Activated CD8-positive, alpha-beta memory T cell treated with anti-CD3 and anti-CD28 coated beads for 36 hours (primary cell): ENCODE data around the gene PDGFB. TPM values are rescaled to one million over a fixed set of nuclear protein-coding genes. Genes with fewer than 3 reads are reported as not detected.

Experiments used
- CTCF ChIA-PET: fragments of 350-600 bp; sonication (Branson Sonifier 250); formaldehyde crosslinking; loops from one replicate; lab custom pipeline; 2021; ENCODE audit warnings: antibody characterized with exemption; lab: Charles Lee
- POLR2A ChIA-PET: fragments of 350-600 bp; sonication (Branson Sonifier 250); formaldehyde crosslinking; loops from one replicate; lab custom pipeline; 2021; ENCODE audit warnings: antibody characterized with exemption; lab: Charles Lee
- total RNA-seq, 2 experiments: library from RNA; stranded (reverse); gene quantifications; one replicate each; pipeline ENCODE4 v1.2.3, GENCODE V29; 2021

The PDGFB gene
- total RNA-seq, 2 experiments from 2014 or later, result 0.78 to 1.2 TPM

DNA sequence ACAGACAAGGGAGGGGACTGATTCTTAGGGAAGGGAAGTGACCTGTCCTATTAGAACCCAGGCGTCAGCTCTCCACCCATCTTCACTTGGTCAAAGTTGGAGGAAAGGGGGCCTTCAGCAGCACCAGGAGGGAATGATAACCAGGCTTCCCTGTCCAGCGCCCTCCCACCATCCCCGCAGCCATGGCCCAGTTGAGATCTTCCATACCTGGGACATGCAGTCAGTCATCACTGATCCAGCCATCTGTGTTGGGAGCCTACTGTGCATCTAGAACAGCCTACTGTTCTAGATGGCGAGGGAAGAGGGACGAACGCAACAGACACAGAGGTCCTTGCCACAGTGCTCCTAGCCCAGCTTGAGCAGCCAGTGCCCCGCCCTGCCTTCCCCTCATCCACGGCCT is 40.6 kb downstream of the PDGFB start:
- CTCF ChIA-PET, result interaction anchor here (1.4 kb wide), 1 partner anchor 33 kb away, joined by 3 read pairs; no protein-coding TSS in a partner anchor
- POLR2A ChIA-PET, result no interaction called here

GRCh38 chr22:39197578-39197977 is 47.2 kb downstream of the PDGFB start:
- POLR2A ChIA-PET, result no interaction called here
- CTCF ChIA-PET, result no interaction called here

DNA sequence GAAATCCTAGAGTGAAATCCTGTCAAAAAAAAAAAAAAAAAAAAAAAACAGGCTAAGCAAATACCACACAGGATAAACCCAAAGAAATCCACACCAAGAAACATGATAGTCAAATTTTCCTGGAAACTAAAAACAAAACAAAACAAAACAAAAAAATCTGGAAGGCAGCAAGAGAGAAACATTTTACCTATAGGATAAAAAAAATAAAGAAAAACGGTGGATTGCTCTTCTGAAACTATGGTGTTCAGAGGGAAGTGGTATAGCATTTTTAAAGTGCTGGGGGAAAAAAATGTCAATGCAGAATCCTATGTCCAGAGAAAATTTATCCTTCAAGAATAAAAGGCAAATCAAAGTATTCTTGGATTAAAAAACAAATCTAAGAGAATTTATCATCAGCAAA is 50.7 kb downstream of the PDGFB start:
- CTCF ChIA-PET, result interaction anchor here (0.5 kb wide), 1 partner anchor 12 kb away, joined by 3 read pairs; no protein-coding TSS in a partner anchor

DNA sequence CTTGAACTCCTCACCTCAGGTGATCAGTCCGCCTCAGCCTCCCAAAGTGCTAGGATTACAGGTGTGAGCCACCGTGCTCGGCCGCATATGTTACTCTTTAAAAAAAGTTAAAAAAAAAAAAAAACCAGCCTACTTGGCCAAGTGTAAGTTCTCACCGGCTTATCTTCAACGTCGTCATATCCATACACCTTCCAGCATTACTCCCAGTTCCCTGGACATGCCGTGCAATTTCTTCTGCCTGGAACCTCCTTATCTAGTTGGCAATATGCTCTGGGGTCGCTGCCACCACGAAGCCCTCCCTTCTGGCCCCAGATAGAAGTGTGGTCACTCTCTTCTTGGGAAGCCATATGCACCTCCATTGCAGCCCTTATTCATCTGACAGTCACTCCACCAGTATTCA is 56.0 kb downstream of the PDGFB start:
- CTCF ChIA-PET, result no interaction called here
- POLR2A ChIA-PET, result no interaction called here

More for the DNA sequence above, 50.7 kb downstream of the PDGFB start:
- POLR2A ChIA-PET, result no interaction called here

DNA sequence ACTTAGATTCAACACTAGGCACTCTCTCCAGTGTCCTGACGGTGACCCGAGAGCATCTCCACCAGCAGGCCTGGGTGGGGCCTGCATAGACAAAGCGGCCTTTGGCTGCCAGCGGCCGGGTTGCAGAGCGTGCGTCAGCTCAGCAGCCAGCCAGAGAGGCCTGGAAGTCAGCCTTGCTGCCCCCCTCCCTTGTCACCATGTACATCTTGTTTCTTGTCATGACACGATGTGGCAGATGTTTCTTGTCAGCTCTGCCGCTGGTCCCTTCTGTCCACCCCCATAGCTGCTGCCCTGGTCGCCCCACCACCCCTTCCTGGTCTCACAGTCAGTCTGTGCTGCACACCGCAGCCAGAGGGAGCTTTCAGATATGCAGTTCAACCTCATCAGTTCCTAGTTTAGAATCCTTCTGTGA is 59.2 kb downstream of the PDGFB start:
- CTCF ChIA-PET, result no interaction called here
- POLR2A ChIA-PET, result no interaction called here

DNA sequence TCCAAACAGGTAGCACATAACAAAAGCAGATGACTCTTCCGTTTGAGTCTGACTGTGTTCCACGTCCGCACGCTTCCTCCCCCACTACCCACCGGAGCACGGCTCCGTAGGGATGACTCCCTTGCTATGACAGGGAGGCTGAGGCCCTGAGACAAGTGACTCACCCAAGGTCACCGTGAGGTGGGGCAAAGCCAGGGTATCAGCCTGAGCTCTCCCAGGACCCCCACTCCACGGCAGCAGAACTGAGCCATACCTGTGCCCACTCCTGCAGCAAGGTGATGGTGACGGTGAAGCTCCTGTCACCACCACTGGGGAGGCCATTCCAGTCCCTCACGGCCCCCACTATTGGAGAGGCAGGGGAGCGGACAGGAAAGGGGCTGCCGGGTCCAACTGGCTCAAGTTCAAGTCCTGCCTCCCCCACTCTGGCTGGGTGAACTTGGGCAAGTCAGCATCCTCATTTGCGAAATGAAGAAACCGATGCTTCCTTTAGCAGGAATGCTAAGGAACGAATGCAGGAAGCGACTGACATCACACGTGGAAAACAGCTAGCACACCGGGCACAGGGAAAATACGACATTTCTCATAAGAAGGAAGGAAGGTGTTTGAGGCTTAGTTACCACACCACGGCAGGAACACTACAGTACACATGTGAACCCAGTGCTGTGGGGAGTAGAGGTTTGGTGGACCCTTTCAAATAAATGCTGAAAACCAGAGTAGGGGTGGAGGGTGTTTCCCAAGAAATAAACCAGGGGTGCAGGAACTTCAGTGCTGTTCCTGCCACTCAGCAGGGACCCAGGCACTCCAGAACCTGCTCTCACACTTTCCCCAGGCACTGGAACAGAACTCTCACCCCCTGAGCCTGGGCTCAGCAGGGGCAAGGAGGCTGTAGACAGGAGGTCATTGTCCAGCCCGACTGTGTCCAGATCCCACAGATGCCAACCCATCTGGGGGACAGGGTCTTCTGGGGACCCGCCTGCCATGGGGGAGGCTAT is 59.9 kb downstream of the PDGFB start:
- CTCF ChIA-PET, result interaction anchor here (1.1 kb wide), 1 partner anchor 31 kb away, joined by 3 read pairs; no protein-coding TSS in a partner anchor
- POLR2A ChIA-PET, result no interaction called here

DNA sequence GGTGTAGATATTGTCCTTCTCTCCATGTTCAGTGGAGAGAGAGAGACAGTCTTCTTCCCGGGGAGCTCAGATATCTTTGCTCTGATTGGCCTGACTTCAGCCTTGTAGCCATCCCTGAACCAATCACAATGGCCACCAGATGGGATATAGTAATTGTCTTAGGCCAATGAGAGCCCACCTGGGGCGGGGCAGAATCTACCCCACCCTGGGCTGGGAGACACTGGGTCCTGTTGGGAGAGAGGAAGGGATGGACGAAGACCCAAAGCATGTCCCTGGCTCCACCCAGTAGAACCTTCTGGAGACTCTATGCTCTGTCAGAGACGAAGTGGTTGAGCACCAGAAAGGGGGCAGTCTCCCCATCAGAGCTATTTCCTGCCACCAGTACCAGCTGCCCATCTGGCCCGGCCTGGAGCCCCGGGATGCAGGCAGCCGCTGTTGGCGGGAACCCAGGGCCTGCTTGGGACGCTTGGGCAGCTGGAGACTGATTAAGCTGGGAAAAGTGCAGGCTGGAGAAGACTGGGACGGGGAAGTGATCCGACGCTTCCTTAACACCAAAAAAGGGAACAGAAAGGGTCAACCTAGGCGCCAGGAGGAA is 60.7 kb downstream of the PDGFB start:
- CTCF ChIA-PET, result interaction anchor here (1.1 kb wide), 1 partner anchor 31 kb away, joined by 3 read pairs; no protein-coding TSS in a partner anchor
- POLR2A ChIA-PET, result no interaction called here

DNA sequence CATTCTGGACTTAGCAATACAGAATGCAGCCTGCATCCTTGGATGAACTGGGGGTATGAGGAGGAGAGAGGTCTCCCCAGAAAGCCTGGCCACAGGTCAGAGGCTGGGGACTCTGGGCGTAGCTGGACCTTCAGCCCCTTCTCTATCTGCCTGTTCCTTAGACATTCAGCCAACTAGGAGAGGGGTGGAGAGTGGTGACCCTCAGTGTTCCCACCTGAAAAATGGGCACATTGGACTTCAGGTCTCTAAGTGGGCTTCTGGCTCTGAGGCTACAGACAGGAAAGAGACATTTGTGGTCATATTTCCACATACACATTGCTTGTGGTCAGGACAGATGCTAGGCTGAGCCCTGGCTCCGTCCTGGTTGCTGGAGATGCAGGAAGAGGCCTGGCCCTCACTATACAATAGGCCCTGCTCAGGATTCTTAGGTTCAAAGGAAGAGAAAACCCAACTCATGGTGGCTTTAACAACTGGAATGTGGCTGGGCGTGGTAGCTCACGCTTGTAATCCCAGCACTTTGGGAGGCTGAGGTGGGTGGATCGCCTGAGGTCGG is 62.2 kb downstream of the PDGFB start:
- ChIA-PET POLR2A (no interaction called here), CTCF (interaction anchor here (0.8 to 4.9 kb wide), 3 partner anchors 11 to 37 kb away, joined by 3 to 21 read pairs (median 3); no protein-coding TSS in a partner anchor)

GRCh38 chr22:39181778-39182177 is 63.0 kb downstream of the PDGFB start:
- CTCF ChIA-PET, result interaction anchor here (0.8 to 4.9 kb wide), 2 partner anchors 11 to 12 kb away, joined by 3 to 21 read pairs; no protein-coding TSS in a partner anchor

GRCh38 chr22:39181356-39181755 is 63.4 kb downstream of the PDGFB start:
- CTCF ChIA-PET, result interaction anchor here (4.9 kb wide), 1 partner anchor 11 kb away, joined by 21 read pairs; no protein-coding TSS in a partner anchor
- POLR2A ChIA-PET, result no interaction called here

More at GRCh38 chr22:39181778-39182177, 63.0 kb downstream of the PDGFB start:
- POLR2A ChIA-PET, result no interaction called here

DNA sequence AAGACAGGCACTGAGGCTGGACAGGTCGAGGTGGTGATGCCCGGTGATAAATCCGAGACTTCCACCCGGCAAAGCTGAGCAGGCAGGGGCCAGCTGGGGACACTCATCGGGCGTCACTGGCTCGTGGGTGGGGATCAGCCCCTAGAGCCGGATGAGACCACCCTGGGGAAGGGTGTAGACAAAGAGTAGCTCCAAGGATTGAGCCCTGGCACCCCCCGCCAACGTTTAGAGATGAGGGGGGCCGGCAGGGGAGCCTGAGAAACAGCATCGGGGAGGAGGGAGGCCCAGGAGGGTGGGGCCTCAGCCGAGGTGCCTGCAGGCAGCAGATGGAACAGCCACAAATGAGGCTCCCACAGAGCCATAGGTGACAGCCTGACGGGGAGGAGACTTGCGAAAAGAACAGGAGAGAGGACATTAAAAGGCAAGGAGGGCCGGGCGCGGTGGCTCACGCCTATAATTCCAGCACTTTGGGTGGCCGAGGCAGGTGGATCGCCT is 64.9 kb downstream of the PDGFB start:
- ChIA-PET CTCF (interaction anchor here (4.9 kb wide), 1 partner anchor 9 kb away, joined by 21 read pairs; no protein-coding TSS in a partner anchor), POLR2A (interaction anchor here (0.5 to 0.8 kb wide), 2 partner anchors 125 to 136 kb away, joined by 4 to 6 read pairs; no protein-coding TSS in a partner anchor)

DNA sequence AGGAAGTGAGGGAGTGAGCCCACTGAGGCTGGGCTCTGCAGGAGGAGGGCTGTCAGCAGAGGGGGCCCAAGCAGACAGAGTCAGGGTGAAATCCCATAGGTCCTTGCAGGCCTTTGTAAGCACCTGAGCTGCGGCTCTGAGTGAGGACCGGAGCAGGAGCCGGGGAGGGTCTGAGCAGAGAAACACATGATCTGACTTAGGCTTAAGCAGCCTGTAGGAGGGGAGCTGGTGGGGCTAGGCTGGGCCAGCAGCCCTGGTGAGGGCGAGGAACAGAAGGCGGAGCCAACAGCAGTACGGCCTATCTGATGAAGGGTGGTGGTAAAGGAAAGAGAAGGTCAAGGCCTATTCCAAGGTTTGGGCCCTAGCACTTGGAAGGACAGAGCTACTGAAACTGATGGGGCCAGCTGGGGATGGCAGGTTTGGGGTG is 65.4 kb downstream of the PDGFB start:
- ChIA-PET CTCF (interaction anchor here (4.9 kb wide), 1 partner anchor 9 kb away, joined by 21 read pairs; no protein-coding TSS in a partner anchor), POLR2A (interaction anchor here (0.5 to 0.8 kb wide), 2 partner anchors 126 to 137 kb away, joined by 4 to 6 read pairs; no protein-coding TSS in a partner anchor)

DNA sequence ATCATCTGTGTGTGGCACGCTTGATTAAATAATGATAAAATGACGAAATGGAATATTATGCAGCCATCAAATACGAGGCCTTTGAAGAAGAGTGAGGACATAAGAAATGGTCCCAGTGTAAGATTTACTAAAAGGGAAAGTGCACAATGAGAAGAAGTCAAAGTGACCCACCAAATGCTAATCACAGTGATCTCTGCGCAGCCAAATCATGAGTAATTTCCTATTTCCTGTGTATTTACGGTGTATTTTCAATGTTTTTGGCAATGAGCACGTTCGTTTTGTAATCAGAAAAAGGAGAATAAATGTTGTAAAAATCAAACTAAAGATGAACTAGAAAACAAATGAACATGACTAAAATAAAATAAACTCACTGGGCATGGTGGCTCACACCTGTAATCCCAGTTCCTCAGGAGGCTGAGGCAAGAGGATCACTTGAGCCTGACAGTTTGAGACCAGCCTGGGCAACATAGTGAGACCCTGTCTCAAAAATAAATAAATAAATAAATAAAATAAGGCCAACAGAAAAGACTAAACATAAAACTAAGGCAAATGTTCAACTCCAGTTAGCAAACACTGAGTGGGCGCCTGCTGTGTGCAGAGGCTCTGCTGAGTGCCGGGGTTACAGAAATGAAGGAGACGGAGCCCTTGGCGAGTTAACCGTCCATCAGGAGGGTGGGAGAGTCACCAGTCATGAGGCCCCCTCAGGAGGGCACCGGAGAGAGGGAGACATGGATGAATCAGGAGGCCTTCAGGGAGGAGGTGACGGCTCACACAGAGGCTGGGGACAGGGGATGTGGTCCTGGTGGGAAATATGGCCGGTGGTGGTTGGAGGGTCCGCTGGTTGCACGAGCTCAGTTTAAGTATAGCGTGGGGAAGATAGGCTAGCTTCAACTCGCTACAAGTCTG is 66.3 kb downstream of the PDGFB start:
- POLR2A ChIA-PET, result no interaction called here
- CTCF ChIA-PET, result interaction anchor here (4.9 kb wide), 1 partner anchor 8 kb away, joined by 21 read pairs; no protein-coding TSS in a partner anchor

GRCh38 chr22:39177791-39178190 is 67.0 kb downstream of the PDGFB start:
- ChIA-PET CTCF (no interaction called here), POLR2A (no interaction called here)

- POLR2A ChIA-PET, result interaction anchor here (0.5 kb wide), 1 partner anchor 161 kb away, joined by 3 read pairs; no protein-coding TSS in a partner anchor
- CTCF ChIA-PET, result interaction anchor here (0.7 kb wide), 1 partner anchor 138 kb away, joined by 3 read pairs; no protein-coding TSS in a partner anchor
These were observed 67.4 kb downstream of the PDGFB start for GRCh38 chr22:39177456-39177775.

- POLR2A ChIA-PET, result interaction anchor here (0.5 kb wide), 1 partner anchor 161 kb away, joined by 3 read pairs; no protein-coding TSS in a partner anchor
- CTCF ChIA-PET, result interaction anchor here (0.7 kb wide), 1 partner anchor 139 kb away, joined by 3 read pairs; no protein-coding TSS in a partner anchor
These were observed 67.9 kb downstream of the PDGFB start for GRCh38 chr22:39176714-39177455.

DNA sequence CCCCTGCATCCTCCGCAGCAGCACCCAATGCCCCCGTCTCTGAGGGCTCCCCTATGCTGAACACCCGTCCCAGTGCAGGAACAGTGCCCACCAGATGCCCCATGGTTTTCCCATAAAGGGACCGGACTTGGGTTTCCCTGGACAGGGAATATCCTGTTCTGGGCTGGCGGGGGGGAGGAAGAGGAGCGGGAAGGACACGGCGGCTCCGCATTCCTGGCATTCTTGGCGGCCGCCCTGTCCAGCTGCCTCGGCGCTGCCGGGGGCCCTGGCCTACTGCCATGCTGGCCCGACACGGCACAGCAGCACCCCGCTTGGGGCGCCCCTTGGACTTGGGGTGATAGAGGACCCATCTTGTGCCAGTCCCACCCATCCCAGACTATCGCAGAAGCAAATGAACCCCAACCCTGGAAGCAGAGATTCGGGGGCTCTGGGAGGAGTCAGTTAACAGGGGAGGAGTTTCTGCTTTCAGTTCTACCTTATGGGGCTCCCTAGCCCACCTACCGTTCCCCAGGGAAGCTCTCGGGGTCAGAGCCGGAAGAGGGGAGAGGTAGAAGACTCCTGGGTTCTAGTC is 68.6 kb downstream of the PDGFB start:
- ChIA-PET POLR2A (no interaction called here), CTCF (interaction anchor here (1.6 kb wide), 1 partner anchor 131 kb away, joined by 5 read pairs; no protein-coding TSS in a partner anchor)
